ENCODE measurements around the gene MEGF8. TPM values are rescaled to one million over a fixed set of nuclear protein-coding genes. Genes with fewer than 3 reads are reported as not detected.

Gene MEGF8
- total and polyA plus RNA-seq, 9 of the 15 experiments (the other 6 are each of a cell fraction or from before 2014, with no cell fraction given), result 0.28 to 13.1 (median 3.0) TPM

DNA sequence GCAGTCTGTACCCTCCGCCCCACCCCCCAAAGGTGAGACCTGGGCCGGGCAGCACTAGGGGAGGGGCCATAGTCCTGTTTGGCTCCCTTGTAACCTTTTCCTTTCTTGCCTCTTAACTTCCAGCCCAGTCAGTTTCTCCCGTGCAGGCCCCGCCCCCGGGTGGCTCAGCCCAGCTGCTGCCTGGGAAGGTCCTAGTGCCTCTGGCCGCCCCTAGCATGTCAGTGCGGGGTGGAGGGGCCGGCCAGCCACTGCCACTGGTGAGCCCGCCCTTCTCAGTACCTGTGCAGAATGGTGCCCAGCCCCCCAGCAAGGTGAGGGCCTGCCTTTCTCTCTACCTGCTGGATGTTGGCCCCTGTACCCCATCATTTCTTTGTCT is 34.0 kb upstream of the MEGF8 start:
- Histone ChIP-seq H3K9ac (ENCODE audit: insufficient read depth in 1 of 2, low read depth in 2 of 2, low read length in 2 of 2) (no peak overlapping the region), H3K27me3 (ENCODE audit: control insufficient read depth in 2 of 2, insufficient read depth in 2 of 2, low read length in 2 of 2) (no peaks in the 10 kb centered on the region), H3K36me3 (ENCODE audit: control insufficient read depth, insufficient read depth, low read length) (peaks cover 95% of the 10 kb centered on the region; the same call in 2 of the 3 replicates), H3K9me3 (replicated peaks; ENCODE audit: control insufficient read depth, insufficient read depth, low read depth, low read length) (no peaks in the 10 kb centered on the region), H3K79me2 (ENCODE audit: control insufficient read depth, insufficient read depth, low read length) (peaks cover 5% of the 10 kb centered on the region; the same call in 1 of the 3 replicates), H3K4me3 (no peak overlapping the region), H3K9me1 (ENCODE audit: control insufficient read depth, insufficient read depth, low read length) (no peaks in the 10 kb centered on the region), H3K4me1 (replicated peaks in 1 of 2; ENCODE audit: control insufficient read depth in 2 of 2, insufficient read depth in 2 of 2, low read length in 2 of 2) (peaks cover 0 to 83% of the 10 kb centered on the region in 2 experiments; a peak in 3 of 5 replicates), H3K4me2 (ENCODE audit: insufficient read depth, low read length) (no peak overlapping the region), H3K27ac (ENCODE audit: extremely low read depth, low read depth, low read length) (no peak overlapping the region), H2AFZ (ENCODE audit: low read depth, low read length) (no peak overlapping the region), H4K20me1 (replicated peaks; ENCODE audit: control insufficient read depth, insufficient read depth, low read length) (peaks cover 7% of the 10 kb centered on the region; the same call in 1 of the 2 replicates)
- 85% methylated on average over 9 of the region's 9 CpGs for WGBS (ENCODE audit: insufficient coverage, low coverage, missing lambda C conversion rate)
- in situ Hi-C loops (cut with MboI), result no loop called here
- ChIA-PET CTCF (ENCODE audit: low intra/inter-chr PET ratio) (interaction anchor here (1.0 kb wide), 1 partner anchor 159 kb away, joined by 3 read pairs; the partner anchor contains the start of gene POU2F2), POLR2A (no interaction called here)
- intact Hi-C loops (cut with micrococcal nuclease), result no loop called here
- no TSS peak for BruUV-seq (replicated peaks)
- TF ChIP-seq ZNF668 (CRISPR knock-in tag; IDR thresholded peaks at IDR 0.05), result no peak
- FAIRE-seq (no peak), ATAC-seq (peak; percentile 4; the same call in 1 of the 3 replicates), DNase-seq (ENCODE audit: extremely low read depth in 1 of 4, low spot score in 3 of 4) (no peak)

DNA sequence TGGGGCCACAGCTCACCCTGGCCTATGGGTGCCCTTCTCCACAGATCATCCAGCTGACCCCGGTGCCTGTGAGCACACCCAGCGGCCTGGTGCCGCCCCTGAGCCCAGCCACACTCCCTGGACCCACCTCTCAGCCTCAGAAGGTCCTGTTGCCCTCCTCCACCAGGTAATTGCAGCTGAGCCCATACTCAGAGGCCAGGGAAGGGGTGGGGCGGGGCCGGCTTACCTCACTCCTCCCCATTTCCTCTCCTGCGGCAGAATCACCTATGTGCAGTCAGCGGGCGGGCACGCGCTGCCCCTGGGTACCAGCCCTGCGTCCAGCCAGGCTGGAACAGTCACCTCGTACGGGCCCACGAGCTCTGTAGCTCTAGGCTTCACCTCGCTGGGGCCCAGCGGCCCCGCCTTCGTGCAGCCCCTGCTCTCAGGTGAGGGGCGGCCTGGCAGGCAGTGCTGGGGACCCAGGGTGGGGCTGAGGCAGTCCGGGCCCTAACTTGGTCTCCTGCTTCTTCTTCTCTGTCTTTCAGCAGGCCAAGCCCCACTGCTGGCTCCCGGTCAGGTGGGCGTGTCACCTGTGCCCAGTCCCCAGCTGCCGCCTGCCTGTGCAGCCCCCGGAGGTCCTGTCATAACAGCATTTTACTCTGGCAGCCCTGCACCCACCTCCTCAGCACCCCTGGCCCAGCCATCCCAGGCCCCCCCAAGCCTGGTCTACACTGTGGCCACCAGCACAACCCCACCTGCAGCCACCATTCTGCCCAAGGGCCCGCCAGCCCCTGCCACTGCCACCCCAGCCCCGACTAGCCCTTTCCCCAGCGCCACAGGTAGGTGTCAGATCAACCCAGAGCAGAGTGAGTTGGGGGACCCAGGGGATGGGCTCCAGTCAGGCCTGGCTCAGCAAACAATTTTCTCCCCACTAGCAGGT is 33.1 kb upstream of the MEGF8 start:
- no peak overlapping the region for H3K4me3 ChIP-seq
- peak overlapping the region in 1 of 2 experiments; percentile 36; a peak in 2 of 4 replicates for H3K9ac ChIP-seq (ENCODE audit: insufficient read depth in 1 of 2, low read depth in 2 of 2, low read length in 2 of 2)
- H3K4me1 ChIP-seq (replicated peaks in 1 of 2; ENCODE audit: control insufficient read depth in 2 of 2, insufficient read depth in 2 of 2, low read length in 2 of 2), result peaks cover 0 to 78% of the 10 kb centered on the region in 2 experiments; a peak in 3 of 5 replicates
- DNase-seq (ENCODE audit: extremely low read depth in 1 of 4, low spot score in 3 of 4), result no peak
- in situ Hi-C loops (cut with MboI) (no loop called here), intact Hi-C loops (cut with micrococcal nuclease) (no loop called here)
- ATAC-seq, result no peak
- CTCF ChIA-PET (ENCODE audit: low intra/inter-chr PET ratio), result interaction anchor here (1.0 kb wide), 1 partner anchor 160 kb away, joined by 3 read pairs; the partner anchor contains the start of gene POU2F2
- H3K9me1 ChIP-seq (ENCODE audit: control insufficient read depth, insufficient read depth, low read length), result no peaks in the 10 kb centered on the region
- TF ChIP-seq POLR2G (IDR thresholded peaks at IDR 0.05; ENCODE audit: low read depth, low read length) (peak; percentile 39), SREBF2 (CRISPR knock-in tag; IDR thresholded peaks at IDR 0.05) (no peak)
- no peaks in the 10 kb centered on the region for H3K9me3 ChIP-seq (replicated peaks; ENCODE audit: control insufficient read depth, insufficient read depth, low read depth, low read length)
- H3K27ac ChIP-seq (ENCODE audit: extremely low read depth, low read depth, low read length), result no peak overlapping the region
- H3K27me3 ChIP-seq (ENCODE audit: control insufficient read depth in 2 of 2, insufficient read depth in 2 of 2, low read length in 2 of 2), result no peaks in the 10 kb centered on the region
- H3K4me2 ChIP-seq (ENCODE audit: insufficient read depth, low read length), result no peak overlapping the region
- BruUV-seq (replicated peaks), result no TSS peak
- no peak overlapping the region for H2AFZ ChIP-seq (ENCODE audit: low read depth, low read length)
- WGBS (ENCODE audit: insufficient coverage, low coverage, missing lambda C conversion rate), result 94% methylated on average over 14 of the region's 27 CpGs
- POLR2A ChIA-PET, result interaction anchor here (1.2 kb wide), 1 partner anchor 10 kb away, joined by 5 read pairs; the partner anchor contains the start of genes PAFAH1B3 and PRR19
- peaks cover 96% of the 10 kb centered on the region; the same call in 2 of the 3 replicates for H3K36me3 ChIP-seq (ENCODE audit: control insufficient read depth, insufficient read depth, low read length)
- H3K79me2 ChIP-seq (ENCODE audit: control insufficient read depth, insufficient read depth, low read length), result no peaks in the 10 kb centered on the region
- H4K20me1 ChIP-seq (replicated peaks; ENCODE audit: control insufficient read depth, insufficient read depth, low read length), result peaks cover 7% of the 10 kb centered on the region; the same call in 1 of the 2 replicates
- FAIRE-seq, result no peak

Data from K562 (cell line).